Astrocyte of the spinal cord (primary cell): Measurements from ENCODE around the gene UBE4A.

Source experiments
- DNase-seq: peaks from one replicate; pipeline ENCODE4 v3.0.0; 2011; ENCODE audit warnings: low read depth, low spot score
- H3K4me3 ChIP-seq: 2 replicates; pipeline ENCODE4 v1.5.1; 2011; ENCODE audit warnings: low read depth, mild to moderate bottlenecking, low read length, moderate library complexity
- CTCF ChIP-seq: IDR thresholded peaks from 2 replicates; pipeline ENCODE4 v1.5.1; 2012; ENCODE audit warnings: low read depth, mild to moderate bottlenecking, low read length, inconsistent platforms
- in situ Hi-C: cut with HindIII; loops from 2 replicates; pipeline ENCODE4 v1.10.0; 2017; ENCODE audit warnings: low sequenced_read_pairs

The UBE4A gene

GRCh38 chr11:118435290-118435892, 76.0 kb downstream of the UBE4A start:
- in situ Hi-C loops, result no loop called here
- peak; percentile 52 for DNase-seq
- H3K4me3 ChIP-seq, result peak overlapping the region; percentile 64
- no peak for TF ChIP-seq CTCF

- in situ Hi-C loops, result no loop called here
- peak; percentile 99 for DNase-seq
- peak within 1 kb of the TSS; percentile 90 for H3K4me3 ChIP-seq
- TF ChIP-seq CTCF, result no peak
These were observed 76.7 kb downstream of the UBE4A start, which contains the start of gene KMT2A for GRCh38 chr11:118435893-118436624. Gene KMT2A (plus strand): TSS chr11:118436492. CDS start chr11:118436513, 21 bp downstream.

- peak overlapping the region; percentile 90 for H3K4me3 ChIP-seq
- TF ChIP-seq CTCF, result no peak
- DNase-seq, result no peak
- in situ Hi-C loops, result no loop called here
These were observed 77.3 kb downstream of the UBE4A start for GRCh38 chr11:118436639-118437207.

GRCh38 chr11:118437208-118438125, 78.1 kb downstream of the UBE4A start:
- peak; percentile 23 for DNase-seq
- in situ Hi-C loops, result no loop called here
- no peak for TF ChIP-seq CTCF
- peak overlapping the region; percentile 90 for H3K4me3 ChIP-seq

- in situ Hi-C loops, result no loop called here
- peak overlapping the region; percentile 90 for H3K4me3 ChIP-seq
- DNase-seq, result peak; percentile 80
- TF ChIP-seq CTCF, result no peak
These were observed 79.0 kb downstream of the UBE4A start for GRCh38 chr11:118438314-118438931.

GRCh38 chr11:118439646-118440045, 80.2 kb downstream of the UBE4A start:
- DNase-seq, result no peak
- H3K4me3 ChIP-seq, result no peak overlapping the region
- in situ Hi-C loops, result no loop called here
- no peak for TF ChIP-seq CTCF
